GM21723 (cell line): ENCODE results near the gene COA6.

Experiments used
- ATAC-seq: cut with Tn5 transposase; IDR thresholded peaks from one replicate; pipeline ENCODE4 v1.9.1; 2021; ENCODE audit warnings: mild to moderate bottlenecking, moderate library complexity; ENCODE audit not compliant: unreplicated experiment

Gene COA6

GRCh38 chr1:234408757-234409156 is 35.5 kb downstream of the COA6 start:
- no peak for ATAC-seq

- no peak for ATAC-seq
Observed at GRCh38 chr1:234409328-234409727, 36.1 kb downstream of the COA6 start.

- ATAC-seq, result no peak
Observed at GRCh38 chr1:234412830-234413229, 39.6 kb downstream of the COA6 start.

DNA sequence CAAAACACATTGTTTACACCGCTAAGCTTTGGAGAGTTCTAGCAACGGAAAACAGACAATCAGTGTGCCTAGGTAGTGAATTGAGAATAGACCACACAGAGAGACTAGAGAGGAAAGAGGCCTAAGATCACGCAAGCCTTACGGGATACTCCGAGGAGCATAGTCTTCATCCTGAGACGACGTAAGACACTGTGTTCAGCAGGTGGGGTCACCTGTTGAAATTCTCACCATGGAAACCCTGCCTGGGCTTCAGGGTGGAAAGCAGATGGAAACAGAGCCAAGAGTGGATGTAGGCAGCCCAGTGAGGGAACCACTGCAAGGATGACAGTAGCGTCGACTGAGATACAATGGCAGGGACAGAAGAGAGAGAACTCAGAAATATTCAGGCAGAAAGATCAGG is 40.2 kb downstream of the COA6 start:
- ATAC-seq, result no peak

- ATAC-seq, result no peak
Observed at GRCh38 chr1:234413990-234414389, 40.7 kb downstream of the COA6 start.

GRCh38 chr1:234427950-234428646 is 54.8 kb downstream of the COA6 start:
- ATAC-seq, result no peak

DNA sequence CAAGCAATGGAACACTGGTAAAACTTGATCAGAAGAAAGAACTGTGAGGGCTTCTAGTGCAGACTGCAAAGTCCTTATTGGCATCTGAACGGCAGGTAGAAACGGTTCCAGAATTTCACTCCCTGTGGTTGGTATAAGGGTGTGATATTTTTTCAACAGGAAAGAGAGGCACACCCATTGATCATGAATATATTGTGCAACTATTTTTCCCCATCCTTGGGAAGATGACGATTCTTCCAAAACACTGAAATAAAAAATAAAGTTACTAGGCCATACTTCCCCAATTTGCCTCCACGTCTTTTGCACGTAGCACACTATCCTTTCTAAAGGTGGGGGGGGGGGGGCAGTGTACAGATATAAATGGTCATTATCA is 56.2 kb downstream of the COA6 start:
- ATAC-seq, result no peak

DNA sequence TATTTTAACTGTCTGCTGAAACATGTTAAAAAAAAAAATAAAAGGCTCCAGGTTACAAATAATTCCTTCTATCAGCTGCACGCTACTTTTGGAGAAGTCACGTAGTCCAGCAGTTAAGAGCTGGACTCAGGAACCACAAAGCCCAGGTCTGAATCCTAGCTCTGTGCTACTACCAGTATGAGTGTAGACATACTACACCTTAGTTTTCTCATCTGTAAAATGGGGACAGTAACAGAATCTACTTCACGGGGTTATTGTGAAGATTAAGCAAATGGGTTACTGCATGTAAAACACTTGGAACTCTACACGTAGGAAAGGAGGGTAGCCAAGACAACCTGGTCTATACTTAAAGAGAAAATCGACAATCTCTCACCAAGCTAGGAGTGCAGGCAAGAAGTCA is 57.4 kb downstream of the COA6 start:
- ATAC-seq, result no peak

GRCh38 chr1:234431255-234431654 is 58.0 kb downstream of the COA6 start:
- ATAC-seq, result no peak

DNA sequence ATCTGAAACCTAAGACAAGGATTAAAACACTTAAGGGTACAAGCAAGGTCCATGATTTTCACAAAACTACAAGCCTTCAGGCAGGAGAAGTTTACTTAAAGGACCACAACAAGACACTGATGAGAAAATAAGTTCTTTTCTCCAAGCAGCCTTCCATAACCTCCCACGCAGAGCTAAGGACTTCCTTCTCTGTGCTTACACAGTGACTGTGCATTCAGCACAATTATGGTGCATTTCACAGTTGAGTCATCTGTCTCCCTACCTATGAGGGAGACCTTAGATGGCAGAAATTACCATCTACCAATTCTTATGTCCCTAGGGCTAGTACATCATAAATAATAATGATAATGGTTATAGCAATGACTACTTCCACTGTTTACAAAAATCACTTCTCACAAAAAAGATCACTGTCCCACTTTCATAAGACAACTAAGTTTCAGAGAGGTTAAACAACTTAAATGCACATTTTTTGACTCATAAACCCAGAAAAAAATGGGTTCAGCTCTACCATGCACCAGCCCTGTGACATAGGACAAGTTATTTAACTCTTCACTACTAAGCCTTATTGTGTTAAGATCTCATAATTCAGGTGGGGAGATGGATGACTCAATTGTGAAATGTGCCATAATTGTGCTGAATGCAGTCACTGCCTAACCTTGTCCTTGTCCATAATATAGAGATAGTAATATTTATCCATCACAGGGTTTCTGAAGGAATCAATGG is 60.5 kb downstream of the COA6 start:
- ATAC-seq, result peak; percentile 90
